PC-9 (cell line): ENCODE measurements around the gene KLHL26.

Experiments used
- EZH2 ChIP-seq: fragments of 200-600 bp; sonication (generic); IDR thresholded peaks from 2 replicates; pipeline ENCODE4 v1.8.0; 2017; ENCODE audit warnings: antibody characterized with exemption, low read depth
- TF ChIP-seq, protein P1 (sequence below): fragments of 200-600 bp; sonication (generic); conservative IDR thresholded peaks from 2 replicates; pipeline ENCODE4 v1.6.1; 2017; ENCODE audit warnings: mixed run types, antibody characterized with exemption, mild to moderate bottlenecking, moderate library complexity

DNA sequence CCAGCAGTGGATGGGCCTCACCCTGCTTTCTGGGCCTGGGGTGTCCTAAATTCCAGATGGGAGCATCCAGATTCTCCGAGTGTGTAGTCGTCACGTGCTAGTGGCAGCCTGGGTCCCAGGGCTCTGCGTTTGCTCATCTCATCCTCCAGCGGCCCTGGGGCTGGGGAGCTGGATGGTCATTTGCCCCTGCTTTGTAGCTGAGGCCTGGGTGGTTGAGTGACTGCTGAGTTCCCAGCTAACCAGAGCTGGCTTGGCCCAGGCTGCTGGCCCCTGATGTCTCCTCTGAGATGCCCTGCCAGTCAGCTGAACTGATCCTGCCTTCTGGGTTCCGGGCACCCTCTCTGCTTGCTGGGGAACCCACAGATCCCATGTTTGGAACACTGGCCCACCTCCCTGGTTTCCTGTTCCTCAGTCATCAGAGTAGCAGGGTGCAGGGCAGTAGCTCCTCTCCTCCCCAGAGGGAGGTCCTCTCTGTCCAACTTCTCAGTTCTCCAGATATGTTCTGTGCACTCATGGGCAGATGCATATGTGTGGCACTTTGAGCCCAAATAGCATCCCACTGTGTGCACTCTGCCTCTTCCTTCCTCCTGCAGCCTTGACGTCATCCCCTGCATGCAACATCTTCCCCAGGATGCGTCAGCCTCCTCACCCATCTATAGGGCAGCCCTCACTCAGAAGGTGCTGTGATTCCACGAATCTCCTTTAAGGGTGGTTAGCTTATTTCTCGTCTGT lies 24.3 kb downstream of the KLHL26 start:
- TF ChIP-seq, protein P1, sequence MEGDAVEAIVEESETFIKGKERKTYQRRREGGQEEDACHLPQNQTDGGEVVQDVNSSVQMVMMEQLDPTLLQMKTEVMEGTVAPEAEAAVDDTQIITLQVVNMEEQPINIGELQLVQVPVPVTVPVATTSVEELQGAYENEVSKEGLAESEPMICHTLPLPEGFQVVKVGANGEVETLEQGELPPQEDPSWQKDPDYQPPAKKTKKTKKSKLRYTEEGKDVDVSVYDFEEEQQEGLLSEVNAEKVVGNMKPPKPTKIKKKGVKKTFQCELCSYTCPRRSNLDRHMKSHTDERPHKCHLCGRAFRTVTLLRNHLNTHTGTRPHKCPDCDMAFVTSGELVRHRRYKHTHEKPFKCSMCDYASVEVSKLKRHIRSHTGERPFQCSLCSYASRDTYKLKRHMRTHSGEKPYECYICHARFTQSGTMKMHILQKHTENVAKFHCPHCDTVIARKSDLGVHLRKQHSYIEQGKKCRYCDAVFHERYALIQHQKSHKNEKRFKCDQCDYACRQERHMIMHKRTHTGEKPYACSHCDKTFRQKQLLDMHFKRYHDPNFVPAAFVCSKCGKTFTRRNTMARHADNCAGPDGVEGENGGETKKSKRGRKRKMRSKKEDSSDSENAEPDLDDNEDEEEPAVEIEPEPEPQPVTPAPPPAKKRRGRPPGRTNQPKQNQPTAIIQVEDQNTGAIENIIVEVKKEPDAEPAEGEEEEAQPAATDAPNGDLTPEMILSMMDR = no peak
- TF ChIP-seq EZH2 = no peak
